NB4 (cell line): Measurements from ENCODE around the gene FKBP1B.

Source experiments
- CTCF ChIP-seq: IDR thresholded peaks from one replicate; pipeline ENCODE4 v1.5.1; 2012; ENCODE audit warnings: low read depth, low read length
- MYC ChIP-seq: IDR thresholded peaks from 2 replicates; pipeline ENCODE4 v1.6.1; 2011; ENCODE audit warnings: low read depth, low read length
- POLR2A ChIP-seq: IDR thresholded peaks from 2 replicates; pipeline ENCODE4 v1.6.1; 2011; ENCODE audit warnings: mild to moderate bottlenecking; ENCODE audit not compliant: insufficient read length; ENCODE audit errors: extremely low read depth

- TF ChIP-seq CTCF (no peak), POLR2A (no peak), MYC (no peak)
Measured at GRCh38 chr2:24058564-24059271, 9.2 kb downstream of the FKBP1B start.
